ENCODE data around the gene COL4A1. TPM values are rescaled to one million over a fixed set of nuclear protein-coding genes. Genes with fewer than 3 reads are reported as not detected.

COL4A1 gene
- total RNA-seq, 1 donor from 2014 or later, result 105 TPM

DNA sequence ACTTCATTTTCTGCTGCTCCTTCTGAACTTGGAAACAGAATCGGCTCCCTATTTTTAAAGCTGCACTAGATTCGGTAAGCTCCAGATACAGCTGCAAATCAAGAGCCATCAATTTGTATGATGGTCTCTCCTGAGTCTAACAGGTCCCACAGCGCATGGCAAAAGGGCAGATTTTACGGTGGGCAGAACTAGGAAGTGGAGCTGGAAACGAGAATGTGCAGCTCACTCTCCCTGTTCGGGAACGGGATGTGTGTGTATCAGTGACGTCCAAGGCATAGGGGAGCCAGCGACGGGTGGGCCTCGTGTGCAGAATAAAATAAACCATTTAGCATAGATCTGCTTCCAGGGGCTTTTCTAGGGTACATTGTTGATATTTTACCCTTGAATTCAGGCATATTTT lies 74.2 kb downstream of the COL4A1 start:
- Histone ChIP-seq H3F3A (ENCODE audit: low read depth) (no peaks in the 10 kb centered on the region), H3K27me3 (no peaks in the 10 kb centered on the region), H3K4me3 (no peak overlapping the region), H4K20me1 (ENCODE audit: low read depth) (no peaks in the 10 kb centered on the region), H3K9me3 (ENCODE audit: low read depth) (no peaks in the 10 kb centered on the region), H3K79me2 (ENCODE audit: low read depth) (no peaks in the 10 kb centered on the region), H2AFZ (replicated peaks) (no peak overlapping the region), H3K4me1 (peaks cover 9% of the 10 kb centered on the region), H3K36me3 (no peaks in the 10 kb centered on the region), H3K27ac (no peak overlapping the region), H3K4me2 (no peak overlapping the region), H3K9ac (no peak overlapping the region)
- Mint-ChIP-seq H3K36me3 (peaks cover 9% of the 10 kb centered on the region), H3K4me3 (no peak overlapping the region), H3K4me1 (peaks cover 18% of the 10 kb centered on the region), H3K9me3 (no peaks in the 10 kb centered on the region), H3K27ac (no peak overlapping the region), H3K27me3 (ENCODE audit: insufficient read depth, low read depth) (peaks cover 8% of the 10 kb centered on the region)
- TF ChIP-seq, protein P1, sequence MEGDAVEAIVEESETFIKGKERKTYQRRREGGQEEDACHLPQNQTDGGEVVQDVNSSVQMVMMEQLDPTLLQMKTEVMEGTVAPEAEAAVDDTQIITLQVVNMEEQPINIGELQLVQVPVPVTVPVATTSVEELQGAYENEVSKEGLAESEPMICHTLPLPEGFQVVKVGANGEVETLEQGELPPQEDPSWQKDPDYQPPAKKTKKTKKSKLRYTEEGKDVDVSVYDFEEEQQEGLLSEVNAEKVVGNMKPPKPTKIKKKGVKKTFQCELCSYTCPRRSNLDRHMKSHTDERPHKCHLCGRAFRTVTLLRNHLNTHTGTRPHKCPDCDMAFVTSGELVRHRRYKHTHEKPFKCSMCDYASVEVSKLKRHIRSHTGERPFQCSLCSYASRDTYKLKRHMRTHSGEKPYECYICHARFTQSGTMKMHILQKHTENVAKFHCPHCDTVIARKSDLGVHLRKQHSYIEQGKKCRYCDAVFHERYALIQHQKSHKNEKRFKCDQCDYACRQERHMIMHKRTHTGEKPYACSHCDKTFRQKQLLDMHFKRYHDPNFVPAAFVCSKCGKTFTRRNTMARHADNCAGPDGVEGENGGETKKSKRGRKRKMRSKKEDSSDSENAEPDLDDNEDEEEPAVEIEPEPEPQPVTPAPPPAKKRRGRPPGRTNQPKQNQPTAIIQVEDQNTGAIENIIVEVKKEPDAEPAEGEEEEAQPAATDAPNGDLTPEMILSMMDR (IDR thresholded peaks at IDR 0.05), result no peak
- TF ChIP-seq EZH2phosphoT487 (IDR thresholded peaks at IDR 0.05) (no peak), EZH2 (IDR thresholded peaks at IDR 0.05) (no peak)
- no peak for DNase-seq (ENCODE audit: low spot score)

DNA sequence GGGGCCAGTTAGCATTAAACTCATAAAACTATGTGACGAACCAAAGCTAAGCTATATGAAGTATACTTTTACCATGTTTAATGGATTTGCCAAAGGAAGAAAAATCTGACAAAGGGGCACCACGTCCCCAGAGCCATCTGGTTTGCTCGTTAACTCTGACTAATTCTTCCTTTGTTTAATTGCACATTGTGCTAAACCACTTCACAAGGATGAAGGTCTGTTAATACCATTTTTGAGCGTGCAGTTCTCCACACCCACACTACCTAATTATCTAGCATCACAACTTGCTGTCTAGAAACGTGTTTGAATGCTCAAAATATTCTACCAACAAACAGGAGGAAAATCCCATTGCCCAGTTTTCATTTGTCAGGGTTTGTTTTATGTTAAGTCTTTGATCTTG lies 74.8 kb downstream of the COL4A1 start:
- peaks cover 9% of the 10 kb centered on the region for H3K4me1 ChIP-seq
- no peak overlapping the region for H3K4me3 ChIP-seq
- no peaks in the 10 kb centered on the region for H3F3A ChIP-seq (ENCODE audit: low read depth)
- H3K79me2 ChIP-seq (ENCODE audit: low read depth), result no peaks in the 10 kb centered on the region
- H3K9me3 Mint-ChIP-seq, result no peaks in the 10 kb centered on the region
- DNase-seq (ENCODE audit: low spot score), result no peak
- no peak overlapping the region for H2AFZ ChIP-seq (replicated peaks)
- H3K27me3 ChIP-seq, result no peaks in the 10 kb centered on the region
- peaks cover 8% of the 10 kb centered on the region for H3K27me3 Mint-ChIP-seq (ENCODE audit: insufficient read depth, low read depth)
- no peaks in the 10 kb centered on the region for H4K20me1 ChIP-seq (ENCODE audit: low read depth)
- peak overlapping the region; percentile 28 for H3K4me2 ChIP-seq
- no peak overlapping the region for H3K27ac ChIP-seq
- H3K9ac ChIP-seq, result no peak overlapping the region
- H3K9me3 ChIP-seq (ENCODE audit: low read depth), result no peaks in the 10 kb centered on the region
- H3K36me3 ChIP-seq, result no peaks in the 10 kb centered on the region
- H3K4me1 Mint-ChIP-seq, result peaks cover 18% of the 10 kb centered on the region
- H3K36me3 Mint-ChIP-seq, result peaks cover 9% of the 10 kb centered on the region
- H3K4me3 Mint-ChIP-seq, result no peak overlapping the region
- no peak overlapping the region for H3K27ac Mint-ChIP-seq
- TF ChIP-seq EZH2phosphoT487 (IDR thresholded peaks at IDR 0.05) (no peak), EZH2 (IDR thresholded peaks at IDR 0.05) (no peak)
- TF ChIP-seq, protein P1 (IDR thresholded peaks at IDR 0.05), result no peak

DNA sequence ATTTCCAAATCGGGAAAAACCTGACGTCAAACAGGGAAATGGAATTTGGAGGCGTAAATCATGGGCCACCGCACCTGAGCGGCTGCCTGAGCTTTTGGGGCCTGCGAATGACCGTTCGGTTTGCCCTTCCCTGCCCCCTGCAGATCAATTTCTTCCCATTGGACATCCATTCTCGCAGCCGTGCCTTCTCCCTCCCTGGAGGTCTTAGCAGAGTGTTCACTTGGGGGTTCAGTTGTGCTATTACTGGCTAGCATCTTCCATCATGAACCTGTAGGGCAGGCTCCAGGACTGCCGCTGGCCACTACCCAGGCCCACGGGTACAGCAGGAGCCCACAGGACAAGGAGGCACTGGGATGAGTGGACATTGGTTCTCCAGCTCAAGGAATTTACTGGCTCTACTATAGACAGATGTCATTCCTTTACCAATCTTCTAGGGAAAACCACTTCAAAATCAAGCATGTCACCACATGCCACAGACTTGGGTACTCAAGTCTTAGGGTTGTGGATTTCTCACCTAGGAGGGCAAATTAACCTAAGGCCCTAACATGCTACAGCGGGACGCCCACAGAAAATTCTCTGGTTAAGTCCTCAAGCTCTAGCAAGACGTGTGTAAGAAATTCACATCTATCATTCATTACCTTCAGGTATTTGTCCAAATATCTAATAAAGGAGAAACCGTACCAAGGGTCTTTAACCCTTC lies 75.5 kb downstream of the COL4A1 start:
- Histone ChIP-seq H3F3A (ENCODE audit: low read depth) (no peaks in the 10 kb centered on the region), H3K79me2 (ENCODE audit: low read depth) (no peaks in the 10 kb centered on the region), H3K36me3 (no peaks in the 10 kb centered on the region), H3K27ac (no peak overlapping the region), H3K4me2 (peak overlapping the region; percentile 28), H3K9me3 (ENCODE audit: low read depth) (no peaks in the 10 kb centered on the region), H2AFZ (replicated peaks) (no peak overlapping the region), H3K27me3 (no peaks in the 10 kb centered on the region), H3K4me1 (peaks cover 9% of the 10 kb centered on the region), H4K20me1 (ENCODE audit: low read depth) (no peaks in the 10 kb centered on the region), H3K9ac (no peak overlapping the region), H3K4me3 (no peak overlapping the region)
- no peak overlapping the region for H3K4me3 Mint-ChIP-seq
- TF ChIP-seq EZH2 (IDR thresholded peaks at IDR 0.05) (no peak), EZH2phosphoT487 (IDR thresholded peaks at IDR 0.05) (no peak)
- TF ChIP-seq, protein P1 (IDR thresholded peaks at IDR 0.05), result no peak
- H3K4me1 Mint-ChIP-seq, result peaks cover 18% of the 10 kb centered on the region
- no peaks in the 10 kb centered on the region for H3K9me3 Mint-ChIP-seq
- no peak overlapping the region for H3K27ac Mint-ChIP-seq
- peaks cover 8% of the 10 kb centered on the region for H3K27me3 Mint-ChIP-seq (ENCODE audit: insufficient read depth, low read depth)
- no peak for DNase-seq (ENCODE audit: low spot score)
- peaks cover 9% of the 10 kb centered on the region for H3K36me3 Mint-ChIP-seq

Measured in neural progenitor cell (in vitro differentiated cells).